Adrenal gland (tissue), 12 donors: Measurements from ENCODE around the gene PPP1R16B. TPM values are rescaled to one million over a fixed set of nuclear protein-coding genes. Genes with fewer than 3 reads are reported as not detected.

Experiments used
- DNase-seq, 7 donors: peaks; one replicate each; pipeline ENCODE4 v3.0.0-alpha.2; 2019 to 2020
- H3K27ac ChIP-seq, 5 donors: fragments of 200-600 bp; sonication (generic) in 4 of 5; 1 replicate in 3 of 5; 2 replicates in 2 of 5; pipeline versions ENCODE4 v1.5.1 to v1.8.0; 2016 to 2020; ENCODE audit warnings: mild to moderate bottlenecking in 1 of 5
- H3K27me3 ChIP-seq: fragments of 200-600 bp; 2 replicates; pipeline ENCODE4 v1.8.0; 2021
- H3K36me3 ChIP-seq, 2 donors: fragments of 200-600 bp; replicated peaks in 1 of 2; 1 replicate in 1 of 2; 2 replicates in 1 of 2; pipeline versions ENCODE4 v1.5.1 to v1.8.0; 2018 to 2022
- H3K4me1 ChIP-seq, 2 donors: fragments of 200-600 bp; replicated peaks in 1 of 2; 1 replicate in 1 of 2; 2 replicates in 1 of 2; pipeline versions ENCODE4 v1.5.1 to v1.8.0; 2018 to 2021
- H3K4me3 ChIP-seq, 4 donors: fragments of 200-600 bp; sonication (generic) in 3 of 4; one replicate each; pipeline ENCODE4 v1.5.1; 2016 to 2018
- H3K9me3 ChIP-seq, 3 donors: fragments of 200-600 bp; sonication (generic) in 1 of 3; replicated peaks in 1 of 3; 1 replicate in 2 of 3; 2 replicates in 1 of 3; pipeline versions ENCODE4 v1.5.1 to v1.8.0; 2016 to 2021
- CTCF ChIP-seq, 6 experiments: fragments of 450-650 bp in 4 of 6; fragments of 200-600 bp in 2 of 6; sonication (generic) in 1 of 6; IDR thresholded peaks; 1 replicate in 5 of 6; 2 replicates in 1 of 6; pipeline versions ENCODE4 v1.5.1 to v1.8.0; 2016 to 2021; ENCODE audit warnings: antibody characterized with exemption in 6 of 6, mild to moderate bottlenecking in 2 of 6, moderate library complexity in 1 of 6
- POLR2A ChIP-seq, 2 donors: fragments of 450-650 bp; IDR thresholded peaks; one replicate each; pipeline ENCODE4 v1.6.1; 2017; ENCODE audit warnings: antibody characterized with exemption in 2 of 2, mild to moderate bottlenecking in 2 of 2, moderate library complexity in 1 of 2
- WGBS, 4 donors: extraction: QIAGEN DNeasy Blood & Tissue Kit in 2 of 4; methylation state at CpG; one replicate each; pipeline versions ENCODE4 v1.1.5 to v1.1.7; 2013 to 2017; 5-methylcytosine and 5-hydroxymethylcytosine counted together
- intact Hi-C, 2 donors: fragments of 100-400 bp; cut with DNase I; formaldehyde crosslinking; loops; one replicate each; pipeline versions ENCODE4 v1.14.1 to v1.15.0; 2022 to 2023
- polyA plus RNA-seq, 3 donors: library from polyadenylated mRNA; stranded (reverse); fragments of 200-250 nt in 2 of 3; fragments of 350-450 nt in 1 of 3; fragmentation: Illumina TruSeq in 1 of 3; extraction: RNeasy Lipid Tissue Mini Kit (QIAGEN cat#74804) in 1 of 3; gene quantifications; one replicate each; pipeline ENCODE4 v1.2.3, GENCODE V29; 2013 to 2014
- total RNA-seq, 9 donors: library from RNA; depleted of rRNA in 4 of 9; stranded (reverse); fragments of >200 nt in 4 of 9; fragments of 120-200 nt in 1 of 9; fragmentation: NEBNext Ultra II Directional in 1 of 9; extraction: Animal tissue kit (Norgen Biotek cat#: 25700) in 1 of 9; gene quantifications; one replicate each; pipeline versions ENCODE4 v1.1.0 to v1.2.4, GENCODE V29; 2013 to 2023
- donor health status: healthy with polysubstance abuse.
- donor health status: Bipolar disorder and iron deficiency.
- donor health status: DM: yes; HTN: yes; CAD: no.
- donor health status: DM: no; HTN: no; CAD: no.
- donor health status: DM: no; HTN: no; CAD: no.
- donor health status: DM: yes; HTN: yes; CAD: no.

Gene PPP1R16B
- total and polyA plus RNA-seq, 12 donors: 1.8 to 18.3 (median 9.2) TPM

GRCh38 chr20:38918172-38918571 is 112.7 kb downstream of the PPP1R16B start:
- H3K36me3 ChIP-seq: peaks cover 0 to 4% of the 10 kb centered on the region in 2 donors
- DNase-seq: no peak
- no peaks in the 10 kb centered on the region for H3K27me3 ChIP-seq
- TF ChIP-seq POLR2A (IDR thresholded peaks at IDR 0.05) (no peak), CTCF (IDR thresholded peaks at IDR 0.05) (no peak)
- H3K4me1 ChIP-seq: no peaks in the 10 kb centered on the region
- H3K27ac ChIP-seq: no peak overlapping the region
- no peak overlapping the region for H3K4me3 ChIP-seq
- no peaks in the 10 kb centered on the region for H3K9me3 ChIP-seq
- intact Hi-C loops: no loop called here
- 87 to 97% (median 92%) methylated on average over 6 to 19 of the region's 19 CpGs for WGBS, 4 donors

- no peak overlapping the region for H3K4me3 ChIP-seq
- H3K36me3 ChIP-seq: peaks cover 0 to 4% of the 10 kb centered on the region in 2 donors
- no peak for DNase-seq
- no peaks in the 10 kb centered on the region for H3K9me3 ChIP-seq
- H3K27ac ChIP-seq: no peak overlapping the region
- no peaks in the 10 kb centered on the region for H3K27me3 ChIP-seq
- TF ChIP-seq POLR2A (IDR thresholded peaks at IDR 0.05) (no peak), CTCF (IDR thresholded peaks at IDR 0.05) (no peak)
- no peaks in the 10 kb centered on the region for H3K4me1 ChIP-seq
- 75 to 85% (median 79%) methylated on average over 4 to 7 of the region's 7 CpGs for WGBS, 4 donors
- intact Hi-C loops: no loop called here
Observed at GRCh38 chr20:38919683-38920082, 114.2 kb downstream of the PPP1R16B start.

- Histone ChIP-seq H3K27me3 (no peaks in the 10 kb centered on the region), H3K36me3 (peaks cover 0 to 4% of the 10 kb centered on the region in 2 donors), H3K9me3 (no peaks in the 10 kb centered on the region), H3K4me3 (no peak overlapping the region), H3K4me1 (no peaks in the 10 kb centered on the region), H3K27ac (no peak overlapping the region)
- intact Hi-C loops: no loop called here
- no peak for TF ChIP-seq CTCF (IDR thresholded peaks at IDR 0.05)
- TF ChIP-seq POLR2A (IDR thresholded peaks at IDR 0.05): no peak
- DNase-seq: no peak
- WGBS, 4 donors: 67 to 98% (median 79%) methylated on average over 1 to 3 of the region's 3 CpGs
Observed at GRCh38 chr20:38920411-38920810, 114.9 kb downstream of the PPP1R16B start.

GRCh38 chr20:38920851-38921250 is 115.4 kb downstream of the PPP1R16B start:
- TF ChIP-seq CTCF (IDR thresholded peaks at IDR 0.05) (no peak), POLR2A (IDR thresholded peaks at IDR 0.05) (no peak)
- Histone ChIP-seq H3K27me3 (no peaks in the 10 kb centered on the region), H3K4me3 (no peak overlapping the region), H3K4me1 (no peaks in the 10 kb centered on the region), H3K9me3 (no peaks in the 10 kb centered on the region), H3K36me3 (peaks cover 0 to 4% of the 10 kb centered on the region in 2 donors), H3K27ac (no peak overlapping the region)
- DNase-seq: no peak
- intact Hi-C loops: no loop called here
- WGBS, 4 donors: 79 to 85% (median 82%) methylated on average over 8 to 9 of the region's 9 CpGs
